WERI-Rb-1 (cell line): ENCODE data around the gene DOK6.

Source experiments
- DNase-seq: peaks from one replicate; pipeline ENCODE4 v3.0.0-alpha.2; 2020
- H3K27ac ChIP-seq: fragments of 250-450 bp; sonication (Bioruptor Pico); 2 replicates; pipeline ENCODE4 v1.5.1; 2020; ENCODE audit warnings: mild to moderate bottlenecking, moderate library complexity
- H3K27me3 ChIP-seq: fragments of 250-450 bp; sonication (Bioruptor Pico); 2 replicates; pipeline ENCODE4 v1.5.1; 2021; ENCODE audit warnings: mild to moderate bottlenecking, low read depth, moderate library complexity; ENCODE audit not compliant: insufficient read depth, severe bottlenecking
- H3K36me3 ChIP-seq: fragments of 250-450 bp; sonication (Bioruptor Pico); 2 replicates; pipeline ENCODE4 v1.5.1; 2020; ENCODE audit warnings: mild to moderate bottlenecking, moderate library complexity
- H3K4me3 ChIP-seq: 2 replicates; pipeline ENCODE4 v1.5.1; 2011; ENCODE audit warnings: low read depth, mild to moderate bottlenecking, control low read depth, low read length
- H3K9me3 ChIP-seq: fragments of 250-450 bp; sonication (Bioruptor Pico); 2 replicates; pipeline ENCODE4 v1.5.1; 2021; ENCODE audit warnings: mild to moderate bottlenecking, moderate library complexity; ENCODE audit not compliant: severe bottlenecking
- TF ChIP-seq, protein P1 (sequence below): IDR thresholded peaks from 2 replicates; pipeline ENCODE4 v1.5.1; 2011; ENCODE audit warnings: low read depth, mild to moderate bottlenecking, control low read depth, inconsistent platforms, low read length

DOK6 gene

DNA sequence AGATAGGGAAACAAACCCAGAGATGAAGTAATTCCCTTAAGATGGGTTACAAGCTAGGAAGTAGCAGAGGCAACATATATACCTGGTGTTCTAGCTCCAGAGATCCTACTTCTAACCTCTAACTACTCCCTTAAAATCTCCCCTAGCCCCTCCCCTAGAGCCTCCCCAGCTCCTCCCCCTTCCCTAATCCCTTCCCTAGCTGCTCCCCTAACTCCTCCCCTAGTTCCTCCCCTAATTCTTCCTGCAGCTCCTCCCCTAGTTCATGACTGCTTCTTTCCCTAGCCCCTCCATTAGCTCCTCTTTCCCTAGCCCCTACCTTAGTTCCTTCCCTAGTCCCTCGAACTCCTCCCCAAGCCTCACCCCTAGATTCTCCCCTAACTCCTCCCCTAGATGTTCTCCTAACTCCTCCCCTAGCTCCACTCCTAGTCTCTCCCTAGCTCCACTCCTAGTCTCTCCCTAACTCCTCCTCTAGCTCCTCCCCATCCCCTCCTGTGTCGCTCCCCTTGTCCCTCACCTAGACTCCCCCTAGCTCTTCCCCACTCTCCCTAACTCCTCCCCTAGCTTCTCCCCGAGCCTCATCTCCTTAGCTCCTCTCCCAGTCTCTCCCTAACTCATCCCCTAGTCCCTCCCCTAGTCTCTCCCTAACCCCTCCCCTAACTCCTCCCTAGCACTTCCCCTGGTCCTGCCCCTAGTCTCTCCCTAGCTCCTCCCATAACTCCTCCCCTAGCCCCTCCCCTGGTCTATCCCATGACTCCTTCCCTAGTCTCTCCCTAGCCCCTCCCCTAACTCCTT, 438.1 kb downstream of the DOK6 start:
- Histone ChIP-seq H3K27ac (no peak overlapping the region), H3K27me3 (no peaks in the 10 kb centered on the region), H3K9me3 (no peaks in the 10 kb centered on the region), H3K36me3 (no peaks in the 10 kb centered on the region), H3K4me3 (no peak overlapping the region)
- TF ChIP-seq, protein P1, sequence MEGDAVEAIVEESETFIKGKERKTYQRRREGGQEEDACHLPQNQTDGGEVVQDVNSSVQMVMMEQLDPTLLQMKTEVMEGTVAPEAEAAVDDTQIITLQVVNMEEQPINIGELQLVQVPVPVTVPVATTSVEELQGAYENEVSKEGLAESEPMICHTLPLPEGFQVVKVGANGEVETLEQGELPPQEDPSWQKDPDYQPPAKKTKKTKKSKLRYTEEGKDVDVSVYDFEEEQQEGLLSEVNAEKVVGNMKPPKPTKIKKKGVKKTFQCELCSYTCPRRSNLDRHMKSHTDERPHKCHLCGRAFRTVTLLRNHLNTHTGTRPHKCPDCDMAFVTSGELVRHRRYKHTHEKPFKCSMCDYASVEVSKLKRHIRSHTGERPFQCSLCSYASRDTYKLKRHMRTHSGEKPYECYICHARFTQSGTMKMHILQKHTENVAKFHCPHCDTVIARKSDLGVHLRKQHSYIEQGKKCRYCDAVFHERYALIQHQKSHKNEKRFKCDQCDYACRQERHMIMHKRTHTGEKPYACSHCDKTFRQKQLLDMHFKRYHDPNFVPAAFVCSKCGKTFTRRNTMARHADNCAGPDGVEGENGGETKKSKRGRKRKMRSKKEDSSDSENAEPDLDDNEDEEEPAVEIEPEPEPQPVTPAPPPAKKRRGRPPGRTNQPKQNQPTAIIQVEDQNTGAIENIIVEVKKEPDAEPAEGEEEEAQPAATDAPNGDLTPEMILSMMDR = no peak
- no peak for DNase-seq

DNA sequence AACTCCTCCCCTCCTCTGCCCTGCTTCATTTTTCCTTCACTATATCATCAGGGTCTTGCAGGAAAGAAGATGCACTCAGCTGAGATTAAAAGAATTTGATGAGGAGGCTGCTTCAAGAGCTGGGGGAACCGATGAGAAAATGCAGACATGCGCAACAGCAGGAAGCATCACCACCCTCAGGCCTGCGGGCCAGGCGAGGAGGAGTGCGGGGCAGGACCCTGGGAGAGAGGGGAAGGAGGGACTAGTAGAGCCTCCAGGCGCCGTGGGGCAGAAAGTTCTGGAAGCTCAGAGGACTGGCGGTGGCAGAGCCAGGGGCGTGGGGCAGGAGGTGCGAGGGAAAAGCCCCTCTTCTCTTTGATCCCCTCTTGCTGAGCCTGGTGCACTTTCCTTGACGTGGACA, 438.8 kb downstream of the DOK6 start:
- no peak for DNase-seq

DNA sequence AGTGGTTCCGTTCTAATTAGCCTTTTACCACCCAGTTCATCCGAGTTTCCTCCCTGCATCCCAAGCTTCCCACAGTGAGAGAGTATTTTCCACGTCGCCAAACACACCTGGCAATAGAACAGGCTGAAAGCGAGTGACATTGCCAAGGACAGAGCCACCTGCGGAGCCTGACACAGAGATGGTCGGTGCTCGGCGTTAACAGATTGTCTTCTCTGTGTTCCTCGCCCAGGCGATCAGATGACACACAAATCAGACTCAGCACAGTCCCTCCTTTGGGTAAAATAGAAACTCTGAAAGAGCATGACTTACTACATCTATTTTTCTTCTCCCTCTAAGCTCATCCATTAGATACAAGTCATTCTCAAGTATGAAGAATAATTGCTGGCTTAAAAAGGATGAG, 439.3 kb downstream of the DOK6 start:
- no peak for DNase-seq
- TF ChIP-seq, protein P1 = no peak
- Histone ChIP-seq H3K27ac (no peak overlapping the region), H3K4me3 (no peak overlapping the region), H3K9me3 (no peaks in the 10 kb centered on the region), H3K27me3 (no peaks in the 10 kb centered on the region), H3K36me3 (no peaks in the 10 kb centered on the region)

More for the DNA sequence above, 438.8 kb downstream of the DOK6 start:
- Histone ChIP-seq H3K27me3 (no peaks in the 10 kb centered on the region), H3K9me3 (no peaks in the 10 kb centered on the region), H3K27ac (no peak overlapping the region), H3K4me3 (no peak overlapping the region), H3K36me3 (no peaks in the 10 kb centered on the region)
- TF ChIP-seq, protein P1 = no peak

DNA sequence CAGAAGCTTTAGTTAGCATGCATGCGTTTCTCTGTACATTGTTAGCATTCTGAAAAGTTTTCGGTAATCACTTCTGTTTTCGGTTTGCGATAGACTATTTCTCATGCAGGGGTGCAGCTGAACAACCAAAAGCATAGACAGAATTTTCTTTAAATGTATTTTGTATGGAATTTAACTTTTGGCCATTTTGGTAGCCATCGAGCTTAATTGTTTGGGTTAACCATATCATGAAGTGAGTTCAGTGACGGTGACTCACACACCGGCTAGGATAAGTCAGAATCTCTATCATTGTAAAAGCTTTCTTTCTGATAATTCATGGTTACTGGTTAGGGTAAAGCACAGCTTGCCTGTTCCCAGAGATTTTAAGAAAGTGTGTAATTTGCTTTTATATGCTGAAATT, 439.8 kb downstream of the DOK6 start:
- no peak for DNase-seq
- Histone ChIP-seq H3K4me3 (no peak overlapping the region), H3K36me3 (no peaks in the 10 kb centered on the region), H3K9me3 (no peaks in the 10 kb centered on the region), H3K27ac (no peak overlapping the region), H3K27me3 (no peaks in the 10 kb centered on the region)
- TF ChIP-seq, protein P1 = no peak

DNA sequence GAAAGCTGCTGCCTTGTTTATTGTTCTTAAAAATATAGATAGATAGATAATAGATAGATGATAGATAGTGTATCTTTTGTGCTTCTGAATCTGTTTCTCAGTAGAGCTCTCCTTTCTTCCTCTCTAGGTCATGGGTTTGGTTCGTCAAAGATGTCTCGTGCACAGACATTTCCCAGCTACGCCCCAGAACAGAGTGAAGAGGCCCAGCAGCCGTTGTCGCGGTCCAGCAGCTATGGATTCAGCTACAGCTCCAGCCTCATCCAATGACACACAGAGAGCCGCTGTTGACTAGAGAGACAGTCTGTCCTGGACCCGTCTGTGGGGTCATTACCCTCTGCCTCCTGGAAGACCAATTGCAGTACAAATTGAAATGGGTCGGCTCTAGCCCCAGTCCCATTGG, 440.4 kb downstream of the DOK6 start:
- TF ChIP-seq, protein P1 = no peak
- Histone ChIP-seq H3K27ac (no peak overlapping the region), H3K36me3 (no peaks in the 10 kb centered on the region), H3K4me3 (no peak overlapping the region), H3K9me3 (no peaks in the 10 kb centered on the region), H3K27me3 (no peaks in the 10 kb centered on the region)
- DNase-seq = no peak

DNA sequence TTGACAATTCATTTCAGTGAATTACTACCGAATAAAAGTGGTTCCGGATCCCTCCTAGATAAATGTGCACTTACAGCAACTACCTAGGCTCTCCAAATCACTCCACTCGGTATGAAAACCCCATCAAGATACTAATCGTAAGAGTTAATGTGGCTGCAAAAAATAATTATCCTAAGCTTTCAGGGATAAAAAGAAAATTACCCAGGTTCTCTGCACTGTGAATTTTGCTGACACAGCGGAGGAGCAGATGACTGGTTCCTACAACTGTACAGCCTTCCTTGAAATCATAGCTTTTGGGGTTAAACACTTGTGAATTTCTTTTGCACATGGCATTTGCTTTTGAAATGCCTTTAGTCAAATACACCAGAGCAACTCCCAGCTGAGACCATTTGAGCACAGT, 442.3 kb downstream of the DOK6 start:
- no peak for DNase-seq
- TF ChIP-seq, protein P1 = no peak
- Histone ChIP-seq H3K4me3 (no peak overlapping the region), H3K36me3 (no peaks in the 10 kb centered on the region), H3K9me3 (no peaks in the 10 kb centered on the region), H3K27ac (no peak overlapping the region), H3K27me3 (no peaks in the 10 kb centered on the region)
